ENCODE results near the gene ISG20L2.
"Not testable (repeated sequence)": the region's sequence is repeated elsewhere in the genome, so short reads cannot be mapped to it uniquely, and the experiment has no call there.

ISG20L2 gene

DNA sequence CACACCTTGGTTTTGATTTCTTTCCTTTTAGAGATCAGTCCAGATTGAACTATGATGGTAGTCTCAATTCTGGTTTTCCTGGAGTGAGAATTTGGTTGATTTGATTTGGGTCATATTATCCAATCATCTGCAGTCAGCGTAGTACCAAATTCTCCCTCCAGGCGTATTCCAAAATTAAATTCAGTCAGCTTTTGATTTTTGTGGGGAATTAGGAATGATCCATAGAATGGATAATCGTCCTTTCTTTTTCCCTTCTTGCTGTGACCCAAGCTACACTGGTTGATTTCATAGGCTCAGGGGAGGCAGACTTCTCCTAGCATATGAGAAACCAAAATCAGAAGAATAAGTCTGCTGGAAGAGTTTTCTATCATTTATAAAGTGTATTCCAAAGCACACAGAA lies 43.7 kb upstream of the ISG20L2 start:
- no peak overlapping the region for H3K27ac ChIP-seq
- TF ChIP-seq, protein P1, sequence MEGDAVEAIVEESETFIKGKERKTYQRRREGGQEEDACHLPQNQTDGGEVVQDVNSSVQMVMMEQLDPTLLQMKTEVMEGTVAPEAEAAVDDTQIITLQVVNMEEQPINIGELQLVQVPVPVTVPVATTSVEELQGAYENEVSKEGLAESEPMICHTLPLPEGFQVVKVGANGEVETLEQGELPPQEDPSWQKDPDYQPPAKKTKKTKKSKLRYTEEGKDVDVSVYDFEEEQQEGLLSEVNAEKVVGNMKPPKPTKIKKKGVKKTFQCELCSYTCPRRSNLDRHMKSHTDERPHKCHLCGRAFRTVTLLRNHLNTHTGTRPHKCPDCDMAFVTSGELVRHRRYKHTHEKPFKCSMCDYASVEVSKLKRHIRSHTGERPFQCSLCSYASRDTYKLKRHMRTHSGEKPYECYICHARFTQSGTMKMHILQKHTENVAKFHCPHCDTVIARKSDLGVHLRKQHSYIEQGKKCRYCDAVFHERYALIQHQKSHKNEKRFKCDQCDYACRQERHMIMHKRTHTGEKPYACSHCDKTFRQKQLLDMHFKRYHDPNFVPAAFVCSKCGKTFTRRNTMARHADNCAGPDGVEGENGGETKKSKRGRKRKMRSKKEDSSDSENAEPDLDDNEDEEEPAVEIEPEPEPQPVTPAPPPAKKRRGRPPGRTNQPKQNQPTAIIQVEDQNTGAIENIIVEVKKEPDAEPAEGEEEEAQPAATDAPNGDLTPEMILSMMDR (conservative IDR thresholded peaks at IDR 0.05): no peak

- TF ChIP-seq, protein P1 (conservative IDR thresholded peaks at IDR 0.05): no peak
- peak overlapping the region; percentile 91 for H3K27ac ChIP-seq
Observed at GRCh38 chr1:156768610-156769295, 40.2 kb upstream of the ISG20L2 start.

DNA sequence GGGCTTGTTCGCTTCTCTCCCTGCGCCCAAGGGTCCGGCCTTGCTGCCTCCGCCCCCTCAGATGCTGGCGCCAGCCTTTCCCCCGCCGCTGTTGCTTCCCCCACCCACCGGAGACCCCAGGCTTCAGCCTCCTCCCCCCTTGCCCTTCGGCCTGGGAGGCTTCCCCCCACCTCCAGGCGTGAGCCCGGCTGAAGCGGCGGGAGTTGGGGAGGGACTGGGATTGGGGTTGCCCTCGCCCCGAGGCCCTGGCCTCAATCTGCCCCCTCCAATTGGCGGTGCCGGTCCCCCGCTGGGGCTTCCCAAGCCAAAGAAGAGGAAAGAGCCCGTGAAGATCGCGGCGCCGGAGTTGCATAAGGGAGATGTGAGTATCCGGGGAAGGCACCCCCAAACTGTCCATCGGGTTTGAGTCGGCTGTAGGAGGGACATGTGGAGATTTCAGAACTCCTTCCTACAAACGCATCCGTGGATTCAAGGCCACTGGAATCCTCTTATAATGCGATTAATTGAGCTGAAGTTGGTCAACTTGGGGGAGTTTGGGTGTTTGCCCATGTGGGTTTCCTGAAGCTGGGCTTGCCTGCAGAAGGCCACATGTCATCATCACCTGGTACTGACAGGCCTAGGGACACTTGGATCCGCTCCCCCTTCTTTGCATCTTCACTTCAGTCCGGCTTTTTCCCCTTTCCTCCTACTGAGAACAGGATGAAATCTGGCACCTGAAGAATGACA lies 39.5 kb upstream of the ISG20L2 start:
- H3K27ac ChIP-seq: peak overlapping the region; percentile 91
- TF ChIP-seq, protein P1 (conservative IDR thresholded peaks at IDR 0.05): no peak

- TF ChIP-seq, protein P1 (conservative IDR thresholded peaks at IDR 0.05): no peak
- H3K27ac ChIP-seq: peak within 1 kb of the TSS; percentile 91
Observed at GRCh38 chr1:156767101-156767878, 38.7 kb upstream of the ISG20L2 start, which contains the start of gene PRCC. PRCC (plus strand) TSS chr1:156767535; CDS start chr1:156767772, 237 bp downstream.

DNA sequence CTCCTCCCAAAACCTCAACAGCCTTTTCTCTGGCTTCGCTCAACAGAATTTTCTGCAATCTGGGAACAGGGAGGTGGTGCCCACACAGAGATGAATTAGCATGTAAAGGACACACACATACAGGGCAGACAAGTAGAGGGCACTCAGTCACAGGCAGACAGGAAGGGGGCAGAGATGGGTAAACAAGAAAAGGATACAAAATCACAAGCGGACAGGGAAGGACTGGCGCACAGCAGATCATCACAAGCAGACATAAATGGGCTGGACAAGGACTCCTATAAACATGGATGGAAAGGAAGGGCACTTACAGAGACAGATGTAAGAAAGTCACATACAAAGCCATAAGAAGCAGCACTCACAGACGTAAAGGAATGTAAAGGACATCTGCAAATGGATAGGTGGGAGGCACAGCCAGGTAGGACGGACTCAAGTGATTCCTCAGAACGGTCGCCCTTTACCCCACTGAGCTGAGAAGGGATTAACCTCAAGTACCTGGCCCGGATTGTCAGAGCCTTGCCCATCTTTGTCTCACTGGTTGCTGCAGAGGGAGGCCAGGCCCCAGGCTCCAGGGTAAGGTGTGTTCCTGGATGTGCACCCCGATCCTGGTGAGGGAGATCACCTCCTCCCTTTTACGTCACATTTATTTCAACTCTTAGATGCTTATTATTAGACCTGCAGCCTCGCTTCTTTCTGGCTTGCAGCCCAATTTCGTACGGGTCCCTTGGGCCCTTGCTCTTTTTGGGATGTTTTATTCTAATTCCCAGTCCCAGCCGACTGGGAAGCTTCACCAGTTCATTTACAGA lies 37.9 kb upstream of the ISG20L2 start:
- H3K27ac ChIP-seq: peak overlapping the region; percentile 91
- TF ChIP-seq, protein P1 (conservative IDR thresholded peaks at IDR 0.05): no peak

DNA sequence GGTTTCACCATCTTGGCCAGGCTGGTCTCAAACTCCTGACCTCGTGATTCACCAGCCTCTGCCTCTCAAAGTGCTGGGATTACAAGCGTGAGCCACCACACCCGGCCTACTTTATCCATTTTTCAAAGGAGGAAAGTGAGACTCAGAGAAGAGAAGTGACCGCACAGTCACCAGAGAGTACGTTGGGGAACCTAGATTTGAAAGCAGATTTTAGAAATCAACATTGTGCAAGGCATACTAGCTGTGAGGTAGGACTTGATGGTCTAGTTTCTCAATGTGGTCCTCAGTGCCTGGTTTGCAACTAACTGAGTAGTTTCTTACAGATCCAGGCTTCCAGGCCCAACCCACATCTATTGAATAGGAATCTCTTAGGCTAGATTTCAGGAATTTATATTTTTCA lies 37.1 kb upstream of the ISG20L2 start:
- H3K27ac ChIP-seq: peak overlapping the region; percentile 91

GRCh38 chr1:156765136-156765535 lies 36.6 kb upstream of the ISG20L2 start:
- H3K27ac ChIP-seq: not testable (repeated sequence)

More for the DNA sequence above, 37.1 kb upstream of the ISG20L2 start:
- TF ChIP-seq, protein P1 (conservative IDR thresholded peaks at IDR 0.05): no peak
